ENCODE results near the gene SDK1. TPM values are rescaled to one million over a fixed set of nuclear protein-coding genes. Genes with fewer than 3 reads are reported as not detected.

The SDK1 gene
- total RNA-seq, 1 donor = 0.36 TPM

GRCh38 chr7:4188651-4189050 lies 887.6 kb downstream of the SDK1 start:
- Histone ChIP-seq H3K4me1 (ENCODE audit: insufficient read depth, low read length) (no peaks in the 10 kb centered on the region), H4K20me1 (ENCODE audit: insufficient read depth, low read length) (no peaks in the 10 kb centered on the region), H3K36me3 (ENCODE audit: insufficient read depth, low read length) (no peaks in the 10 kb centered on the region), H2AFZ (ENCODE audit: low read length) (no peak overlapping the region), H3K9me3 (ENCODE audit: low read depth, low read length) (no peaks in the 10 kb centered on the region), H3K4me3 (ENCODE audit: insufficient read depth, low read length) (no peak overlapping the region), H3K27me3 (ENCODE audit: insufficient read depth, low read length) (no peaks in the 10 kb centered on the region), H3K27ac (ENCODE audit: low read depth, low read length) (no peak overlapping the region), H3K79me2 (ENCODE audit: insufficient read depth, low read length) (no peaks in the 10 kb centered on the region), H3K4me2 (ENCODE audit: insufficient read depth, low read length) (no peak overlapping the region)
- TF ChIP-seq, protein P1, sequence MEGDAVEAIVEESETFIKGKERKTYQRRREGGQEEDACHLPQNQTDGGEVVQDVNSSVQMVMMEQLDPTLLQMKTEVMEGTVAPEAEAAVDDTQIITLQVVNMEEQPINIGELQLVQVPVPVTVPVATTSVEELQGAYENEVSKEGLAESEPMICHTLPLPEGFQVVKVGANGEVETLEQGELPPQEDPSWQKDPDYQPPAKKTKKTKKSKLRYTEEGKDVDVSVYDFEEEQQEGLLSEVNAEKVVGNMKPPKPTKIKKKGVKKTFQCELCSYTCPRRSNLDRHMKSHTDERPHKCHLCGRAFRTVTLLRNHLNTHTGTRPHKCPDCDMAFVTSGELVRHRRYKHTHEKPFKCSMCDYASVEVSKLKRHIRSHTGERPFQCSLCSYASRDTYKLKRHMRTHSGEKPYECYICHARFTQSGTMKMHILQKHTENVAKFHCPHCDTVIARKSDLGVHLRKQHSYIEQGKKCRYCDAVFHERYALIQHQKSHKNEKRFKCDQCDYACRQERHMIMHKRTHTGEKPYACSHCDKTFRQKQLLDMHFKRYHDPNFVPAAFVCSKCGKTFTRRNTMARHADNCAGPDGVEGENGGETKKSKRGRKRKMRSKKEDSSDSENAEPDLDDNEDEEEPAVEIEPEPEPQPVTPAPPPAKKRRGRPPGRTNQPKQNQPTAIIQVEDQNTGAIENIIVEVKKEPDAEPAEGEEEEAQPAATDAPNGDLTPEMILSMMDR (IDR thresholded peaks at IDR 0.05; ENCODE audit: extremely low read depth, low read depth, low read length) = no peak
- DNase-seq (ENCODE audit: insufficient read length, low spot score, missing footprints) = no peak

DNA sequence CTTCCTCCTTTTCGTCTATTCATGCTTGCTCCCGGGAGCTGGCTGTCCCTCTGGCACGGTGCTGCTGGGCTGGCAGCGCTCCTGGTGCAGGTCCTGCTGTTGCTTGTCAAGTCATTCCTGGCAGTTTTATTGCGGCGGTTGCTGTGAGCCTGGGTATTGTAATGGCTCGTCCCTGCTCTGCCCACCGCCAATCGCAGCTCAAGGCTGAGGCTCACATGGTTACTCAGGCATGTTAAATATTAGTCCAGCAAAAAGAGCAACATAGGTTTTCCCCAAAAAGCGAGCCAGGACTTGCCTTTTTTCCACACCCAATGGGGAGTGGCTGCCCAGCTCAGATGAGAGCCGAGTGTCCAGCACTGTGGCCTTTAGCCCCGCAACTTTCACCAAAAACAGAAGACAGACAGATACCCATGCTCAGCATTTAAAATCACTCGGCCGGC lies 888.1 kb downstream of the SDK1 start:
- Histone ChIP-seq H3K27ac (ENCODE audit: low read depth, low read length) (no peak overlapping the region), H3K36me3 (ENCODE audit: insufficient read depth, low read length) (no peaks in the 10 kb centered on the region), H3K9me3 (ENCODE audit: low read depth, low read length) (no peaks in the 10 kb centered on the region), H2AFZ (ENCODE audit: low read length) (no peak overlapping the region), H4K20me1 (ENCODE audit: insufficient read depth, low read length) (no peaks in the 10 kb centered on the region), H3K4me3 (ENCODE audit: insufficient read depth, low read length) (no peak overlapping the region), H3K4me2 (ENCODE audit: insufficient read depth, low read length) (no peak overlapping the region), H3K4me1 (ENCODE audit: insufficient read depth, low read length) (no peaks in the 10 kb centered on the region), H3K27me3 (ENCODE audit: insufficient read depth, low read length) (no peaks in the 10 kb centered on the region), H3K79me2 (ENCODE audit: insufficient read depth, low read length) (no peaks in the 10 kb centered on the region)
- no peak for DNase-seq (ENCODE audit: insufficient read length, low spot score, missing footprints)
- TF ChIP-seq, protein P1 (IDR thresholded peaks at IDR 0.05; ENCODE audit: extremely low read depth, low read depth, low read length) = no peak

DNA sequence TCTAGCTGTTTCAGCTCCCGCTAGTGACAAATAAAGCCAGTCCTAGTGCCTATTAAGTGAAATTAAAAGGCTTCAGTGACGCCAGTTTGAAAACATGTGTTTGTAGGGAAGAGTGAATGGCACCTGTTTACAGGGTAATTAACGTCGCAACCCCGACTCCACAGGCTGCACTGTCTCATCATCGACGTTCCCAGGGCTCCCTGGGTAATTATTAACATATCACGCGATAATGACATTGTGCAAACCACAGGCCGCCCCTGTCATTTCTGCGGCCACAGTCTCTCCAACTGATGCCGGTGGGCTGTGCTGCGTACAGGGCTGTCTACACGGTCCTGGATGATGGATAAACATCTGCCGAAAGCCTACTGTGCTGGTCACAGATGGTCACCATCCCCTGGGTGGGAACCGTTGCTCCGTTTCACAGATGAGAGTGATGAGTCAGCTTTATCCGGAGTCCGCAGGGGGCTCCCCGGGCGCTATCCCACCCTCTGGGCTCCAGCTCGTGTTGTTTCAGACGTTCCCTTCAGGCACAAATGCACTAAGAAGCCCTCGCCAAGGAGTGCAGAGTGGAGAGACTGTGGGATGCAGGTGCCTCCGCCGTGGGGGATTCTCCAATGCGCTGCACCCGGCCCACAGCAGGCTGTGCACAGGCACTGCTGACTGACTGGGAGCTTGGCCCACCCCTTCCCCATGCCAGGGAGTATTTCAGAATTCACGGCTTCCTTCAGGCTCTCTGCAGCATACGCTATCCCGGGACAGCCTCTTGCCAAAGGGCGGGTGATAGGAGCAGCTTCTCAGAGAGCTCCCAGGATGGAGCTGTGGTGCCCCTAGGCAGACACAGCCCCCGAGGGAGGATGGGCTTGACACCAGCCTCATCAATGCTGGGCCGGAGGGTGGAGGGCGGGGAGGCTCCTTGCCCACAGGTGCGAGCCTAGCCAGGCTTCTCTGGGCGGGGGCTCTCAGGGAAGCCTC lies 889.2 kb downstream of the SDK1 start:
- Histone ChIP-seq H3K27me3 (ENCODE audit: insufficient read depth, low read length) (no peaks in the 10 kb centered on the region), H3K4me1 (ENCODE audit: insufficient read depth, low read length) (no peaks in the 10 kb centered on the region), H3K4me3 (ENCODE audit: insufficient read depth, low read length) (no peak overlapping the region), H3K36me3 (ENCODE audit: insufficient read depth, low read length) (no peaks in the 10 kb centered on the region), H4K20me1 (ENCODE audit: insufficient read depth, low read length) (no peaks in the 10 kb centered on the region), H3K27ac (ENCODE audit: low read depth, low read length) (no peak overlapping the region), H3K79me2 (ENCODE audit: insufficient read depth, low read length) (no peaks in the 10 kb centered on the region), H3K4me2 (ENCODE audit: insufficient read depth, low read length) (no peak overlapping the region), H3K9me3 (ENCODE audit: low read depth, low read length) (no peaks in the 10 kb centered on the region), H2AFZ (ENCODE audit: low read length) (no peak overlapping the region)
- DNase-seq (ENCODE audit: insufficient read length, low spot score, missing footprints) = no peak
- TF ChIP-seq, protein P1 (IDR thresholded peaks at IDR 0.05; ENCODE audit: extremely low read depth, low read depth, low read length) = no peak

GRCh38 chr7:4191046-4191445 lies 890.0 kb downstream of the SDK1 start:
- no peaks in the 10 kb centered on the region for H3K9me3 ChIP-seq (ENCODE audit: low read depth, low read length)
- no peak overlapping the region for H3K27ac ChIP-seq (ENCODE audit: low read depth, low read length)
- H3K4me1 ChIP-seq (ENCODE audit: insufficient read depth, low read length) = no peaks in the 10 kb centered on the region
- DNase-seq (ENCODE audit: insufficient read length, low spot score, missing footprints) = no peak
- H3K4me2 ChIP-seq (ENCODE audit: insufficient read depth, low read length) = no peak overlapping the region
- no peaks in the 10 kb centered on the region for H3K27me3 ChIP-seq (ENCODE audit: insufficient read depth, low read length)
- no peak overlapping the region for H2AFZ ChIP-seq (ENCODE audit: low read length)
- no peaks in the 10 kb centered on the region for H3K36me3 ChIP-seq (ENCODE audit: insufficient read depth, low read length)
- TF ChIP-seq, protein P1 (IDR thresholded peaks at IDR 0.05; ENCODE audit: extremely low read depth, low read depth, low read length) = no peak
- H3K4me3 ChIP-seq (ENCODE audit: insufficient read depth, low read length) = no peak overlapping the region
- no peaks in the 10 kb centered on the region for H3K79me2 ChIP-seq (ENCODE audit: insufficient read depth, low read length)
- no peaks in the 10 kb centered on the region for H4K20me1 ChIP-seq (ENCODE audit: insufficient read depth, low read length)

Measured in osteoblast (primary cell).